GM19463 (cell line): ENCODE results near the gene NOTCH4.

Experiments
- ATAC-seq: cut with Tn5 transposase; IDR thresholded peaks from one replicate; pipeline ENCODE4 v1.9.1; 2021; ENCODE audit warnings: mild to moderate bottlenecking, moderate library complexity; ENCODE audit not compliant: unreplicated experiment

NOTCH4 gene

DNA sequence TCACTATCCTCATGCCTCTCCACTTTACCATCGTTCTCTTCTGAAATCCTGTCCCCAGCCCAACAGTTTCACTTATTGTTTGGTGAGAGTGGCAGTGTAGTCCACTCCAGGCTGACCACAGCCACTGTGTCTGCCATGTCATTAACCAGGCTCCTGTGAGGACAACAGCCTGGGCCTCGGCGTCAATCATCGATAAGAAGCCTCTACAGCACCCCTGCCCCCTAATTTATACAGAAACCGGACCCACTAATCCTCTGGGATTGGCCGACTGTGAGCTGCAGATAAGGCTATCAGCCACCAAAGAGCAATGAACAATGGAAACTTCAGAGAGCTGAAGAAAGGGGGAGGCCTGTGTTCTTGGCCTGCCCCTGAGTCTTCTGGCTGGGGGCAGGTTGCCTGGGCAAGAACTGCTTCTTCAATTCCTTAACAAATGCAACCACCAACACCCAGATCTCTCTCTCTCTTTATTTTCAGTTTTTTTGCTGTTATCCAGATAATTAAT is 56.1 kb downstream of the NOTCH4 start:
- no peak for ATAC-seq

DNA sequence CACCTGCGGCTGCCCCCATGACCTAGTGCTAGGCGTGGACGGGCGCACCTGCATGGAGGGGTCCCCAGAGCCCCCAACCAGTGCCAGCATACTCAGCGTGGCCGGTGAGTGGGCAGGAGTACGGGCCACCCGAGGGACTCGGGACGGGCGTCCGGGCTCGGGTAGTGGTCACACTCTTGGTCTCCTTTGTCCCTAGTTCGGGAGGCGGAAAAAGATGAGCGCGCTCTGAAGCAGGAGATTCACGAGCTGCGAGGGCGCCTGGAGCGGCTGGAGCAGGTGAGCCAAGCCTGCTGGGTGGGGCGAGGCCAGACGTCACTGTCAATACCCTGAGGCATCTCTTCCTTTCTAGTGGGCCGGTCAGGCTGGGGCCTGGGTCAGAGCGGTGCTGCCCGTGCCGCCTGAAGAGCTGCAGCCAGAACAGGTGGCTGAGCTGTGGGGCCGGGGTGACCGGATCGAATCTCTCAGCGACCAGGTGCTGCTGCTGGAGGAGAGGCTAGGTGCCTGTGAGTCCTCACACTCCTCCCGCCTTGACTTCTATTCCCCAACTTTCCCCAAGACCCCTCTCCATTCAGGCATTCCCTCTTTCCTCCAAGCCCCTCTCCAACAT is 56.6 kb downstream of the NOTCH4 start:
- no peak for ATAC-seq

DNA sequence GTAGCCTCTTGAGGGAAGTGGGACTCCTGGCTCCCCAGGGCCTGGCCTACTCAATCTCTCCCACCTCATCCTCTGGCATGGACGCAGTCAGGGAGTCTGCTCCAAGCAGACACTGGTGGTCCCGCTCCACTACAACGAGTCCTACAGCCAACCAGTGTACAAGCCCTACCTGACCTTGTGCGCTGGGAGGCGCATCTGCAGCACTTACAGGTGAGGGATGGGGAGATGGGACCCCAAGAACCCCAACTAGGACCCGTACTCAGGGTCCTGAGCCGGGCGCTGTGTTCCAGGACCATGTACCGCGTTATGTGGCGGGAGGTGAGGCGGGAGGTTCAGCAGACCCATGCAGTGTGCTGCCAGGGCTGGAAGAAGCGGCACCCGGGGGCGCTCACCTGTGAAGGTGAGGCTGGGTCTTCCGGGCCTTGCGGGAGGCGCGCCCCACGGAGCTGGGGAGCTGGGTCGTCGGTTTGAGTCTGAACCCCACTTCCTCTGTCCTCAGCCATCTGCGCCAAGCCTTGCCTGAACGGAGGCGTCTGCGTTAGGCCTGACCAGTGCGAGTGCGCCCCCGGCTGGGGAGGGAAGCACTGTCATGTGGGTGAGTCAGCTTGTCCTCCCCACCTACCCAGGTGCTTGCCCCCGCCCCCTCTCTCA is 57.3 kb downstream of the NOTCH4 start:
- ATAC-seq: no peak

DNA sequence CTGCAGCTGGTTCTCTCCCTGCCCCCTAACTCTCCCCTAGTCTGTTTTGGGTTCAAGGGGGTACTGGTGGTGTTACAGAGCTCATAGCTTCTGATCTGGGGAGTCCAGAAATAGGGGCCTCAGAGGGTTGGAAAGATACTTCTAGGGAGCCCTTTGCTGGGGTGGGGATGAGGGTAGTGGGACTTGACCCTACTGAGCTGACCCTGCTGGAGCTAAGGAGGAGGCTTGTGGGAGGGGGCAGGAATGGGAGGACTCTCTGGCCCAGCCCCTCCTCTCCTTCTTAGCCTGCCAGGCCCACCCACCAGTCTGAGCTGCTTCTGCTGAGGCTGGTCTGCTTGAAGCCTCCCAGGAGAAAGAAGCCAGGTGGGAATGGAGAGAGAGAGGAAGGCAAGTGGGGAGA is 59.6 kb downstream of the NOTCH4 start, which contains the start of gene EGFL8:
TSS of gene EGFL8 (plus strand) at position 301 of the 400 bp plus-strand sequence. CDS start 1,571 bp downstream, outside the sequence.
- ATAC-seq: no peak

DNA sequence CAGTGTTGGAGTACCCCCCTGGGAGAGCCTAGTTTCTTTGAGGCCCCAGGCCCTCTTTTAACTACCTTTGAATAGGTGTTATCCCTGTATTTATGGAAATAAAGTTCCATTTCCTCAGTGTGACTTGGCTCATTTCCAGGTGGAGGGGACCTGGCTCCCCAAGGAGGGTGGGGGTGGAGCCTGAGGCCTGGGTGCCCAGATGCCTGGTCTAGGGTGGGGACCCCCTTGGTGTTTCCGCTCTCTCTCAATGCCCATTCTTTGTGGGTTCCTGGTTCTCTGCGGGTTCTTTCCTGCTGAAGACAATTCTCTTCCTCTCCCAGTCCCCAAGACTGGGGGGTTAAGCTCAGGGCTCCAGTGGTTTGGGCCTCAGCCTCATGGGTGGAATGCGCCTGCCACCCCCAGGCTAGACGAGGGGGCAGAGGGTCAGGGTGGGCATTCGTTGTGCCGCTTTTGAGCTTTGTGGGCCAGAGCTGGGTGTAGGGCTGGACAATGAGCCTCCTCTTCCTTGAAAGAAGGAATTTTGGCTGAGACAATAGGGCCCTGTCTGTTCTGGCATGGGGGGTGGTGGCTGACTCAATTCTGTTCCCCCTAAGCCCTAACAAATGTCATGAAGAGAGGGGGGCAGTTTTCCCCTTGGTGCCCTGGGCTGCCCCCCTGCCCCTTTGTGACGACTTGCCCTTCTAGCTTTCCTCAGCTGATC is 60.2 kb downstream of the NOTCH4 start:
- ATAC-seq: no peak

DNA sequence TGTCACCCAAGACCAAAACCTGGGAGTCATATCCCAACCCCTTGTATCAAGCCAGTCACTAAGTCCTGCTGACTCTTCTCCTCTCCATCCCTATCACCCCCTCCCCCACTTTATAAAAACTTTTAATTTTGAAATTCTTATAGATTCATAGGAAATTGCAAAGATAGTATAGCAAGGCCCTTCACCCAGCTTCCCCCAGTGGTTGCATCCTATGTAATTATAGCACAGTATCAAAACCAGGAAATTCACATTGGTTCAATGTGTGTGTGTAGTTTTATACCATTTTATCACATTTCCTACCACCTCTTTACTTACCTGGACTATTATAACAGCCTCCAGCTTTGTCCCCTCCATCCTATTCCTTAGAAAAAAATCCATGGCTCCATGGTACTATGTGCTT is 65.8 kb downstream of the NOTCH4 start:
- no peak for ATAC-seq

DNA sequence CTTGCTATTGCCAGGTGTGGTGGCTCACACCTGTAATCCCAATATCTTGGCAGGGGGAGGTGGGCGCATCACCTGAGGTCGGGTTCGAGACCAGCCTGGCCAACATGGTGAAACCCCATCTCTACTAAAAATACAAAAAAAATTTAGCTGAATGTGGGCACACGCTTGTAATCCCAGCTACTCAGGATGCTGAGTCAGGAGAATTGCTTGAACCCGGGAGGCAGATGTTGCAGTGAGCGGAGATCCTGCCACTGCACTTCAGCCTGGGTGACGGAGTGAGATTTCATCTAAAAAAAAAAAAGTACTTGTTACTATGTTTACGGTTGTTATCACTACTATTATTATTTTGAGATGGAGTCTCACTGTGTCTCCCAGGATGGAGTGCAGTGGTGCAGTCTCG is 67.0 kb downstream of the NOTCH4 start:
- no peak for ATAC-seq

DNA sequence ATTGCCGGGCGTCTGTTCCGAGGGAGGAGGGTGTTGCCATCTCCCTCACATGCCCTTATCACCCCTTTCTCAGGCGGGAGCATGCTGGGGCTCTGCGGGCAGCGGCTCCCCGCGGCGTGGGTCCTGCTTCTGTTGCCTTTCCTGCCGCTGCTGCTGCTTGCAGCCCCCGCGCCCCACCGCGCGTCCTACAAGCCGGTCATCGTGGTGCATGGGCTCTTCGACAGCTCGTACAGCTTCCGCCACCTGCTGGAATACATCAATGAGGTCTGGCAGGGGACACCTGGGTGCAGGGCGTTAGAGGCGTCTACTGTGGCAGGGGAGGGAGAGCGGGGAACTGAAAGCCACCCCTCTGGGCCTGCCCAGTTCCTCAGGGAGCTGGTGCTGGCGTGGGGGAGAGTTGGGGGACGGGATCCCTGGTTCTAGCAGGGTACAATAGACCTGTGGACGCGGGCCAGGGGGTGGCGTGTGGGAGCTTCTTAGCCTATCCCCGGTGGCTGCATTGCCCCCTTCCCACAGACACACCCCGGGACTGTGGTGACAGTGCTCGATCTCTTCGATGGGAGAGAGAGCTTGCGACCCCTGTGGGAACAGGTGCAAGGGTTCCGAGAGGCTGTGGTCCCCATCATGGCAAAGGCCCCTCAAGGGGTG is 69.2 kb downstream of the NOTCH4 start:
- ATAC-seq: peak; percentile 80

DNA sequence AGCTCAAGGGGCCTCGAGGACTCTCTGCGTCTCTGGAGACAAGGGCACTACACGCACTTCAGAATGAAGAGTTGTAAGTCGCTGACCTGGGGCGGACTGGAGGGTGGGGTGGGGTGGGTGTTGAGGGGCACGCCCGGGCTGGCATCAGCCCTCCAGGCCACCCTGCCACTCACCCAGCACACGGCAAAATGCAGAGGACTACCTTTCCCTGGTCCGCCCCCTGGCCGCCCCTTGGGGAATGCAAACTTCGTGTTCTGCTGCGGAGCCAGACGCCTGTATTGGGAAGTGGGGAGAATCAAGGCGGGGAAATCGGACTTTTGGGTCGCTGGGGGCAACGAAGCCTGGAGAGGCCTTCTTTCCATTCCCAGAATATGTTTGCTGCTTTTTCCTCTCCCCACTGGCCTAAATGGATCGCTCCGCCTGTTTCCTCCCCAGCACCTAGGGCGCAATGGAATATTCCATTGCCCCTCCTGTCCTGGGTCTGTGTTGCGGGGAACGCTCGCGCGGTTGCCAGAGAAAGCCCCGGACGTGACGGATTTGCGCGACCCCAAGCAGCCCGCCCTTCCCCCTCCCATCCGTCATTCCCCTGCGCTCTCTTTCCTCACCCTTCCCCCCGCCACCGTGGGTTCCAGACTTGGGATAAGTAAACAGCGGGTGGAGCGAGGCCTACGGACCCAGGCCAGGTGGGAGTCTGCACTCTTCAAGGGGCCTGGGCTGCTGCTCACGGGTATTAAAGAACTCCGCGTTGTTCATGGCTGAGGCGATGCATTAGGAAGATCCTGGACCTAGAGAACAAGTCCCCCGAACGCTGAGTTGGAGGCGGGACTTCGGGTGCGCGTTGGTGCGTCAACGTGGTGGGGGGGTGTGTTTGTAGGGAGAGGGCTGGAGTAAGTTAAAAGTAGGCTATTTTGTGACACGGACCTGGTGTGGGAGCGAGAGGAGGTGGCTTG is 70.0 kb downstream of the NOTCH4 start, which contains the start of gene PPT2:
TSS of gene PPT2 (plus strand) at position 578 of the 950 bp plus-strand sequence. CDS start 454 bp downstream, outside the sequence.
- peak; percentile 29 for ATAC-seq

DNA sequence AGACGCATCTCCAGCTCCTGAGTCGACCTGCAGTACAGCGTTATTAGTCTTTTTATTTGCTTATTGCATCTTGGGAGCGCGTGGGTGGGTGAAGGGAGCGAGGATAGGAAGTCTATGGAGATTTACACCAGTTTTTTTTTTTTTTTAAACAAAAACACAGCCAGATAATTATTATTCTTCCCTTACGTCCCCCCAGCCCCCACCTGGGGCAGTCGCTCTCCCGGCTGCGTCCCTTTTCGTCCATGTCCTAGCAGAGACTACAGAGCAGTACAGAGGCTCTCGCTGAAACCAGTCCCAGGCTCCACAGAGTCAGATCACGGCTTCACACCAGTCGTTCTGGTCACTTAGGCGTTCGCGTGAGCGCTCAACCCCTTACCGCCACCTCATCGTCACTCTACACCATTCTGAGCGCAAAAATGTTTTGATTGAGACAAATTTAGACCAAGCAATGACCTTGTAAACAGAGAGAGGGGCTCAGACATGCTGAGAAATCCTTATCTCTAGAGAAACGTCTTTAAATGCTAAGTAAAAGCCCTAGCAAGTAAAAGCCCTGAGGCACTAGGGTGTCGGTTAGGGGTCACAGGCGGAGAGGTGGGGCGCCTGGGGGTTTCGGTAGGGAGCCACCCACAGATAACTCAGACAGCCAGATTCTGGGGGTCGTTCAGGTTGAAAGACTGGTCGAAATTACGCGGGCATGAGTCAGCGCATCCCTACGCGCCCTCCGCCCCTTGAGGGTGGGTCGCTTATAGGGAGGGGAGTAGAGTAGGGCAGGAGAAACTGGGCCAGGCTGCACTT is 70.9 kb downstream of the NOTCH4 start:
- no peak for ATAC-seq

DNA sequence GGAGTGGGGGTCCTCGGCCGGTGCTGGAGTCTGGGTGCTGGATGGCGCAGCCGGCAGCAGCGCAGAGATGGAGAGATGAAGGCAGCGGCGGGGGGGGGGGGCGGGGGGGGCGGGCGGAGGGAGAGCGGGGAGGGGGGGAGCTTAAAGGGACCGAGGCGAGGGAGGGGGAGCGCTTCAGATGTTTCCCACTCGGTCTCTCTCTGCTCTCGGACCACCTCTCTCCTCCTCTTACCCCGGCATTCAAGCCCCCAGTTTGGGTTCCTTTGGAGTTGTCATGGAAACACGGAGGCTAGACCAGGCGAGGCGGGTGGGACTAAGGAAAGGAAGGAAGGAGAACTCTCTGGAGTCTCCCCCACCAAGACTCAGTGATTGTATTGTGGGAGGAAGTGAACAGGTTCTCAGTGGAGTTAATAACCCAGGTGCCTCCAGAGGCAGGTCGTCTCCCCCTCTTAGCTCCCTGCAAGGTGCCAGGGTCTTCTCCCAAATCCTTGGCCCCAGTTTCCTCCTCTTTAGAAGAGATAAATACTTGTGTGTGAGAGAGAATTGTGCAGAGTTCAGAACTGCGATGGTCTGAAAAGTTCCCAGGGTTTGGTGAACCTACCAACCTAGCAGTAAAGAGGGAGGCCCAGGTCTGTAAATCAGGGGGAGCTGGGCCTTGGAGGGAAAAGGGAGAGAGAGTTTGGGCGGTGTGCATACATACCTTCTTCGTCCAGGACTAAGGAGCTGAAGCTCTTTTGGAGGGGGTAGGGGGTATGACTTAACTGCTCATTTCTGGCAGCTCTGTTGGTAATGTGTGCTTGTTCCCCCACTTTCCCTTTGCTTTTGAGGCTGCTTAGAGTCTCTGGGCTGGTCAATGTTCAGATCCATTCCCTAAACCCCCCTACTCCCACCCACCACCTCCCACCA is 71.8 kb downstream of the NOTCH4 start, which contains the start of gene PRRT1:
TSS of gene PRRT1 (minus strand) at position 77 of the 906 bp plus-strand sequence. CDS start 112 bp downstream, outside the sequence.
- ATAC-seq: no peak

DNA sequence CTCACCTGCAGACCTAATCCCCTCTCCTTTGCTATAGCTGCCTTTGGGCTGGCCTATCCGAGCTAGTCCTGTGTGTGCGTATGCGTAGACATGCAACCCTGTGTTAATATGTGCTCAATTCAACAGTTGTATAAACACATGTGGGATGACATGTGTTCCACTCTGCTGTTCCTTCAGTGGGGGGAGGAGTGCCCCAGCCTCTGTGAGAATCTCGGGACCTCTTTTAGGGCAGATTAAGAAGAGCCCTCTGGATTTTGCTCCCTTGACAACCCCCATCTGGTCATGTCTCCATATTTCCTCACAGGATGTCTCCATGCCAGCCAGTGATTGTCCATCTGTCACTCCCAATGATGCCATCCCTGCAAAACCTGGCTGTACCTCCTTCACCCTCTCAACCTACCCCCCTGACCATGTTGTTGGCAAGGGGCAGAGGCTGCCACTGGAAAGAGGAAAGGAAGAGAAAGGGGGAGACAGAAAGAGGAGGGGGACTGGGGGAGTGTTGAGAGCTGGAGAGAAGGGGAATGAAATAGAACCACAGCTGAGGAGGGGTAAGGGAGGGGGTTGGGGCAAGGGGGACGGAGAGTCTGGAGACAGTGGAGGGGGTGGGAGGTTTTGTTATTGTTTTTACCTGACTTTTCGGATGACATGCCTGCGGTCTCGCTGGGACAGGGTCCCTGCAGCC is 72.5 kb downstream of the NOTCH4 start:
- ATAC-seq: no peak

DNA sequence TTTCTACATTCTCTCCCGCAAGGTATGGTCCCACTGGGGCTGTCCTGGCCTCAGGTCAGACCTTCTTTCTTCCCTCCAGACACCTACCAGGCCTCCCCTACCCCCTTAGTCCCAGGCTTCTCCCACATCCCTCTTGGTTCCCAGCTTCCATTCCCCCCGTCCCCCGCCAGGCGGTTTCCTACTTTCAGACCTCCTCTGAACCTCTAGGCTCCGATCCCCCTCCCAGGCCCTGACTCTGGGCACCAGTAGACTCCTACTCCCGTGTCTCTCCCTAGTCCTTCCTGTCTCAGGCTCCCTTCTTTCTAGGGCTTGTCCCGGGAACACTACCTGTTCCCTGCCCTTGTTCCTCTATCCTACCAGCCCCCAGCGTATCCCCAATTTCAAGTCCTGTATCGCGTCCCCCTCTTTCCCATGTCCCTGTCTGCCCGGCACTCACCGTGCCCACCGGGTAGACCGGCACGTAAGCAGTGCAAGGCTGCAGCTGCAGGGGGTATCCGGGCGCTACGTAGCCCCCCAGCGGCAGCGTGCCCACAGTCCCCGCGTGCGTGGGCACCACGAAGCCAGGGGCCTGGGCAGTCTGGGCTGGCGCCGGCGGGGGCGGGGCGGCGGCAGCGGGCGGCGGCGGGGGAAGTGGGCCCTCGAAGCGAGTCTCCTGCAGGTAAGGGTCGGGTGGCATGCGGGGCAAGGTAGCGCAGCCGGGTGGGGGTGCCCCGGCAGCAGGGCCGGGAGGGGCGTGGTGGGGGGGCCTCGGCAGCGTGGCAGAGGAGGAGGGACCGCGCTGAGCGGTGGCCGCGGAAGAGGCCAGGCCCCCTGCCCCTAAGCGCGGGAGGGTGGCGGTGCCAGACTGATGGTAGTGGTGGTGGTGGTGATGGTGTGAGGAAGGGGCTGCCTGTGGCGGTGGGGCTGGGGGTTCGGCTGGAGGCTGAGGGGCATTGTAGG is 73.7 kb downstream of the NOTCH4 start:
- no peak for ATAC-seq

DNA sequence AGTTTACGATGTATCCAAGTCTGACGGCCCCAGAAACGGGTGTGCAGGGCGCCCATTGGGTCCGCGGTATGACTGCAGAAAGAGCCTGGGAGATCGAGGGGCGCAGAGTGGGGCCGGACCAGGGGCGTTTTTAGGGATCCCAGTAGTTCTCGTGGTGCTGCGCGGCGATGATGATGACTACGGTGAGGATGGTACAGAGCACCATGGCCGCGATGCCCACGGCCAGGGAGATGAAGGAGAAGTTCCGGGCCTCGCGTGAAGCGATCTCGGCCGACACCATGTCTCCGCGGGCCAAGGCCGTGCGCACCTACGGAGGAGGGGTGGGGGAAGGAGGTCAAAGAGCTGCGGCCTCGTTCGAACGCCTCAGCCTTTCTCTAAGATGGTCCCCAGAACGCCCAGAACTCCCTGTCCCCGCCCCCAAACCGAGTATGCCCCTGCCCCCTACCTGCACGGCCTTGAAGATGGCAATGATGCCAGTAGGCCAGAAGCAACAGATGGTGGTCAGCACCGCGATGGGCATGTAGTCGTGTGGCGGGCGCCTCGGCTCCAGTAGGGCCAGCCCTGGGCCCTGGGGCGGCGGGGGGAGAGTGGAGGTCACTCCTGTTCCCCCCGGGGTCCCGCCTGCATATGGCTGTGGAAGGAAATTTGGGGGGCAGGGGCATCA is 74.6 kb downstream of the NOTCH4 start:
- ATAC-seq: no peak

DNA sequence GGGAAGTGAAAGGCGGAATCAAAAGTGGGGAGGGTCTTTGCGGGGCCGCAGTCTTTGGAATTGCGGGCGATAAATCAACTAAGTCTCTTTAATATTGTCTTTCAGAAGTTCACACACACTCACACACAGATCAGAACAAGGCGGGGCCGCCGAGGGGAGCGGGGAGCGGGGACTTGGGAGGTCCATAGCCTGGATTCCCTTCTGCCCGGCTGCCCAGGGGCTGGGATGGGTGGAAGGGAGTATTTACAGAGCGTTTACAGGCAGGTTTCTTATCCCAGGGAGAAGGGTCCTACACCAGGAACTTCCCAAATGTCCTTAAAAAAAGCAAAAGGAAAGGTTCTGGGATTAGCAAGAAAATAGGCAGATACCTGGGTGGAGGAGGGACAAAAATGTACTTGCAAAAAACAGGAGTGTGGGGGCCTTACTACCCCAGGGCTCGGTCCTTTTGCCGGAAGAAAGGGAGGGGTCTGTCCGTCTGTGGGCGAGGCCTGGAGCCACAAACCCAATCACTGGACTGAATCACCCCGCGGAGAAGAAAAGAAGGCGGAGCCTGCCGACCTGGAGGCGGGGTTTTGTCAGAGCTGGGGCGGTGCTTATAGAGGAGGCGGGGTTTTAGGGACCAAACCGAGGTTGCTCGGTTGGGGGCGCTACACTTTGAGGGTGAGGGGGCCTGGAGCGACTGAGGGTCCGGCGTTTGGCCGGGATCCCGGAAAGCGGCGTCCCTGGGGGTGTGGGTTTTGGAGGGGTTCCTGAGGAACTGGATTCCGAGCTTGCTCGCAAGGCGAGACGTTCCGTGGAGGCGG is 75.4 kb downstream of the NOTCH4 start:
- no peak for ATAC-seq
